MM.1S (cell line): ENCODE data around the gene PDE4A.

ENCODE experiments used
- DNase-seq: peaks from one replicate; pipeline ENCODE4 v3.0.0-alpha.2; 2015
- H2AFZ ChIP-seq: fragments of 300-600 bp; sonication (generic); 2 replicates; pipeline ENCODE4 v1.6.0; 2016; ENCODE audit warnings: antibody characterized with exemption, low read length
- H3F3A ChIP-seq: fragments of 300-600 bp; sonication (generic); 2 replicates; pipeline ENCODE4 v1.6.1; 2016; ENCODE audit warnings: mild to moderate bottlenecking, antibody characterized with exemption, low read length, moderate library complexity, mixed read lengths; ENCODE audit not compliant: insufficient read depth
- H3K27ac ChIP-seq: fragments of 300-600 bp; sonication (generic); 2 replicates; pipeline ENCODE4 v1.5.1; 2016; ENCODE audit warnings: mild to moderate bottlenecking, low read length
- H3K27me3 ChIP-seq: fragments of 300-600 bp; sonication (generic); replicated peaks from 2 replicates; pipeline ENCODE4 v1.6.0; 2016; ENCODE audit warnings: low read length; ENCODE audit not compliant: insufficient read depth
- H3K36me3 ChIP-seq: fragments of 300-600 bp; sonication (generic); replicated peaks from 2 replicates; pipeline ENCODE4 v1.6.1; 2016; ENCODE audit warnings: mild to moderate bottlenecking, low read length, mixed read lengths; ENCODE audit not compliant: insufficient read depth
- H3K4me1 ChIP-seq: fragments of 300-600 bp; sonication (generic); 2 replicates; pipeline ENCODE4 v1.6.1; 2016; ENCODE audit warnings: low read length, mixed read lengths
- H3K4me2 ChIP-seq: fragments of 300-600 bp; sonication (generic); 2 replicates; pipeline ENCODE4 v1.6.0; 2016; ENCODE audit warnings: low read depth, low read length
- H3K4me3 ChIP-seq: fragments of 300-600 bp; sonication (generic); 2 replicates; pipeline ENCODE4 v1.5.1; 2016; ENCODE audit warnings: low read length, mixed read lengths
- H3K79me2 ChIP-seq: fragments of 300-600 bp; sonication (generic); 2 replicates; pipeline ENCODE4 v1.6.1; 2016; ENCODE audit warnings: mixed run types, low read length, mixed read lengths
- H3K9ac ChIP-seq: fragments of 300-600 bp; sonication (generic); 2 replicates; pipeline ENCODE4 v1.6.1; 2016; ENCODE audit warnings: low read length, mixed read lengths
- H3K9me2 ChIP-seq: fragments of 300-600 bp; sonication (generic); replicated peaks from 2 replicates; pipeline ENCODE4 v1.6.1; 2016; ENCODE audit warnings: mild to moderate bottlenecking, low read length, mixed read lengths; ENCODE audit not compliant: insufficient read depth
- H3K9me3 ChIP-seq: fragments of 300-600 bp; sonication (generic); replicated peaks from 2 replicates; pipeline ENCODE4 v1.6.1; 2016; ENCODE audit warnings: mild to moderate bottlenecking, low read length, mixed read lengths; ENCODE audit not compliant: insufficient read depth
- H4K20me1 ChIP-seq: fragments of 300-600 bp; sonication (generic); 2 replicates; pipeline ENCODE4 v1.6.1; 2016; ENCODE audit warnings: mild to moderate bottlenecking, low read length, moderate library complexity, mixed read lengths; ENCODE audit not compliant: insufficient read depth
- EZH2 ChIP-seq: fragments of 300-600 bp; sonication (generic); optimal IDR thresholded peaks from 2 replicates; pipeline ENCODE3; 2017; ENCODE audit warnings: low read depth, mild to moderate bottlenecking, antibody characterized with exemption, low read length, mixed read lengths
- EZH2phosphoT487 ChIP-seq: fragments of 300-600 bp; sonication (generic); IDR thresholded peaks from 2 replicates; pipeline ENCODE4 v1.6.1; 2018; ENCODE audit warnings: antibody characterized with exemption, low read length
- TF ChIP-seq, protein P1 (sequence below): fragments of 300-600 bp; sonication (generic); IDR thresholded peaks from 2 replicates; pipeline ENCODE4 v1.5.1; 2016; ENCODE audit warnings: antibody characterized with exemption, low read length, mixed read lengths

The PDE4A gene

DNA sequence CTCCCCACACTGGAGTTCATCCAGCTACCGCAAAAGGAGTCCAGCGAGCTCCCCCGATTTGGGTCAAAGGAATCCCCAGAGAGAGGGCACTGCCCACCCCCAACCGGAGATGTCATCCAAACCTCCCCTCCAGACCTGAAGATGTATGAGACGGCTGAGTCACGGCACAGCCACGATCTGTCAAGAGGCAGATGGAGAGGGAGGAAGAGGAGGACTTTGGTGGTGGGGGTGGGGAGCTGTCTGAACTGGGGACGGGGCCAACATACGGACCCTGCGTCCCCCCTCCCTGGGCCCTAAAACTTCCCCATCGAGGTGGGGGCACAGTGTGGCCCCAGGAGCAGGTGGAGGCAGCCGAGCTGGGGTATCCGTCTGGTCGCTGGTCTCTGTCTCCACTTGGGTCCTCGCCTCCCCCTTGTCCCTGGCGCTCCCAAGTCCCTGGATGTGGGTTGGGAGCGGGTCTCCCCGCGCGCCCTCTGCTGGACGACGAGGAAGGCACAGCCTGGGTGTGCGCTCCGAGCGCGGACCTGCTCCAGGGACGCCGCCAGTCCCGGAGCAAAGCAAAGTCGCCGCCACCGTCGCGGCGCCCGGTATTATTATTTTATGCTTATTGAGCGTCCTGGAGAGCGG, 3.8 kb downstream of the PDE4A start:
- H3K9me3 ChIP-seq = no peaks in the 10 kb centered on the region
- H4K20me1 ChIP-seq = no peaks in the 10 kb centered on the region
- H3K36me3 ChIP-seq = no peaks in the 10 kb centered on the region
- H2AFZ ChIP-seq = peak overlapping the region; percentile 93
- no peaks in the 10 kb centered on the region for H3K9me2 ChIP-seq
- H3K27ac ChIP-seq = peak overlapping the region; percentile 65; the same call in 1 of the 2 replicates
- TF ChIP-seq EZH2phosphoT487 = no peak
- TF ChIP-seq, protein P1, sequence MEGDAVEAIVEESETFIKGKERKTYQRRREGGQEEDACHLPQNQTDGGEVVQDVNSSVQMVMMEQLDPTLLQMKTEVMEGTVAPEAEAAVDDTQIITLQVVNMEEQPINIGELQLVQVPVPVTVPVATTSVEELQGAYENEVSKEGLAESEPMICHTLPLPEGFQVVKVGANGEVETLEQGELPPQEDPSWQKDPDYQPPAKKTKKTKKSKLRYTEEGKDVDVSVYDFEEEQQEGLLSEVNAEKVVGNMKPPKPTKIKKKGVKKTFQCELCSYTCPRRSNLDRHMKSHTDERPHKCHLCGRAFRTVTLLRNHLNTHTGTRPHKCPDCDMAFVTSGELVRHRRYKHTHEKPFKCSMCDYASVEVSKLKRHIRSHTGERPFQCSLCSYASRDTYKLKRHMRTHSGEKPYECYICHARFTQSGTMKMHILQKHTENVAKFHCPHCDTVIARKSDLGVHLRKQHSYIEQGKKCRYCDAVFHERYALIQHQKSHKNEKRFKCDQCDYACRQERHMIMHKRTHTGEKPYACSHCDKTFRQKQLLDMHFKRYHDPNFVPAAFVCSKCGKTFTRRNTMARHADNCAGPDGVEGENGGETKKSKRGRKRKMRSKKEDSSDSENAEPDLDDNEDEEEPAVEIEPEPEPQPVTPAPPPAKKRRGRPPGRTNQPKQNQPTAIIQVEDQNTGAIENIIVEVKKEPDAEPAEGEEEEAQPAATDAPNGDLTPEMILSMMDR = peak; percentile 92
- TF ChIP-seq EZH2 = no peak
- peaks cover 50% of the 10 kb centered on the region for H3K79me2 ChIP-seq
- DNase-seq = peak; percentile 61
- H3K9ac ChIP-seq = peak overlapping the region; percentile 83
- no peaks in the 10 kb centered on the region for H3K27me3 ChIP-seq
- H3K4me2 ChIP-seq = peak overlapping the region; percentile 100
- H3K4me1 ChIP-seq = peaks cover 48% of the 10 kb centered on the region
- peaks cover 44% of the 10 kb centered on the region for H3F3A ChIP-seq
- H3K4me3 ChIP-seq = peak overlapping the region; percentile 83

GRCh38 chr19:10427169-10427568, 6.8 kb downstream of the PDE4A start:
- TF ChIP-seq, protein P1 = no peak
- TF ChIP-seq EZH2phosphoT487 = no peak
- no peak for TF ChIP-seq EZH2
- H3K79me2 ChIP-seq = peaks cover 41% of the 10 kb centered on the region
- H3K27me3 ChIP-seq = no peaks in the 10 kb centered on the region

DNA sequence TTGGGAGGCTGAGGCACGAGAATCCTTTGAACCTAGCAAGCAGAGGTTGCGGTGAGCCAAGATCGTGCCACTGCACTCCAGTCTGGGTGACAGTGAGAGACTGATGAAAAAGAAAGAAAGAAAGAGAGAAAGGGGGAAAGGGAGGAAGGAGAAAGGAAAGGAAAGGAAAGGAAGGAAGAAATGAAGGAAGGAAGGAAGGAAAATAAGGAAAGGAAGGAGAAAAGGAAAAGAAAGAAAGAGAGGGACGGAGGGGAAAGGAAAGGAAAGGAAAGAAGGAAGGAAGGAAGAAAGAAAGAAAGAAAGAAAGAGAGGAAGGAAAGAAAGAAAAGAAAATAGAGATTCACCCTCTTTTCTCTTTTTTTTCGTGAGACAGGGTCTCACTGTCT, 8.7 kb downstream of the PDE4A start:
- Histone ChIP-seq H2AFZ (no peak overlapping the region), H3K9me2 (no peaks in the 10 kb centered on the region), H3K4me2 (no peak overlapping the region), H3F3A (peaks cover 34% of the 10 kb centered on the region), H3K9me3 (no peaks in the 10 kb centered on the region), H4K20me1 (no peaks in the 10 kb centered on the region), H3K9ac (no peak overlapping the region), H3K27me3 (no peaks in the 10 kb centered on the region), H3K27ac (no peak overlapping the region), H3K4me3 (no peak overlapping the region), H3K79me2 (peaks cover 24% of the 10 kb centered on the region), H3K4me1 (peaks cover 30% of the 10 kb centered on the region), H3K36me3 (no peaks in the 10 kb centered on the region)
- no peak for DNase-seq
- TF ChIP-seq, protein P1 = no peak
- TF ChIP-seq EZH2phosphoT487 (no peak), EZH2 (no peak)

More at GRCh38 chr19:10427169-10427568, 6.8 kb downstream of the PDE4A start:
- peaks cover 37% of the 10 kb centered on the region for H3K4me1 ChIP-seq
- no peak for DNase-seq
- no peaks in the 10 kb centered on the region for H3K36me3 ChIP-seq
- no peak overlapping the region for H3K4me3 ChIP-seq
- no peaks in the 10 kb centered on the region for H3K9me2 ChIP-seq
- H2AFZ ChIP-seq = no peak overlapping the region
- H3K9me3 ChIP-seq = no peaks in the 10 kb centered on the region
- no peak overlapping the region for H3K9ac ChIP-seq
- H3K4me2 ChIP-seq = no peak overlapping the region
- H3F3A ChIP-seq = peaks cover 36% of the 10 kb centered on the region
- no peaks in the 10 kb centered on the region for H4K20me1 ChIP-seq
- H3K27ac ChIP-seq = peak overlapping the region; percentile 79; the same call in 1 of the 2 replicates
